Liver (tissue), 9 donors: ENCODE measurements around the gene NEK11. TPM values are rescaled to one million over a fixed set of nuclear protein-coding genes. Genes with fewer than 3 reads are reported as not detected.

ENCODE experiments used
- DNase-seq: peaks from one replicate; pipeline ENCODE4 v3.0.0-alpha.2; 2017; ENCODE audit warnings: low spot score
- H3K27ac ChIP-seq, 2 donors: one replicate each; pipeline ENCODE4 v1.7.0; 2013; ENCODE audit warnings: inconsistent platforms in 2 of 2, low read length in 2 of 2, control low read depth in 1 of 2, low read depth in 1 of 2, mild to moderate bottlenecking in 1 of 2
- H3K27me3 ChIP-seq, 4 donors: one replicate each; pipeline versions ENCODE4 v1.6.1 to v1.7.0; 2013; ENCODE audit warnings: low read length in 3 of 4, inconsistent platforms in 1 of 4, mild to moderate bottlenecking in 1 of 4, moderate library complexity in 1 of 4; ENCODE audit not compliant: control insufficient read depth in 4 of 4, insufficient read depth in 4 of 4
- H3K36me3 ChIP-seq, 4 donors: one replicate each; pipeline versions ENCODE4 v1.6.1 to v1.7.0; 2013; ENCODE audit warnings: low read length in 3 of 4, mild to moderate bottlenecking in 3 of 4, low read depth in 1 of 4, moderate library complexity in 1 of 4; ENCODE audit not compliant: control insufficient read depth in 4 of 4, insufficient read depth in 3 of 4
- H3K4me1 ChIP-seq, 4 donors: one replicate each; pipeline versions ENCODE4 v1.6.1 to v1.7.0; 2013; ENCODE audit warnings: low read length in 3 of 4, mild to moderate bottlenecking in 3 of 4, moderate library complexity in 1 of 4; ENCODE audit not compliant: control insufficient read depth in 4 of 4, insufficient read depth in 4 of 4
- H3K4me3 ChIP-seq, 3 donors: one replicate each; pipeline versions ENCODE4 v1.6.1 to v1.7.0; 2013; ENCODE audit warnings: low read length in 3 of 3, control low read depth in 1 of 3, low read depth in 1 of 3, mild to moderate bottlenecking in 1 of 3
- H3K9ac ChIP-seq, 2 donors: one replicate each; pipeline ENCODE4 v1.7.0; 2013; ENCODE audit warnings: low read length in 2 of 2, mild to moderate bottlenecking in 2 of 2, moderate library complexity in 2 of 2, control low read depth in 1 of 2, low read depth in 1 of 2
- H3K9me3 ChIP-seq, 4 donors: one replicate each; pipeline versions ENCODE4 v1.6.1 to v1.7.0; 2013; ENCODE audit warnings: low read length in 3 of 4; ENCODE audit not compliant: control insufficient read depth in 4 of 4
- ATF3 ChIP-seq: IDR thresholded peaks from 2 replicates; pipeline ENCODE4 v1.6.1; 2016; ENCODE audit warnings: antibody characterized with exemption
- CTCF ChIP-seq: fragments of 150-350 bp; IDR thresholded peaks from 2 replicates; pipeline ENCODE4 v1.5.1; 2017; ENCODE audit warnings: improper control_type of control experiment, low read depth, low read length; ENCODE audit not compliant: missing input control
- EGR1 ChIP-seq, 2 donors: IDR thresholded peaks; 2 replicates each; pipeline ENCODE4 v1.6.1; 2016 to 2018; ENCODE audit warnings: antibody characterized with exemption in 2 of 2, low read depth in 2 of 2
- FOXA1 ChIP-seq: IDR thresholded peaks from 2 replicates; pipeline ENCODE4 v1.6.1; 2016; ENCODE audit warnings: antibody characterized with exemption
- FOXA2 ChIP-seq: IDR thresholded peaks from 2 replicates; pipeline ENCODE4 v1.6.1; 2016; ENCODE audit warnings: antibody characterized with exemption
- GABPA ChIP-seq, 2 donors: IDR thresholded peaks in 1 of 2; conservative IDR thresholded peaks in 1 of 2; 2 replicates each; pipeline ENCODE4 v1.6.1; 2016; ENCODE audit warnings: antibody characterized with exemption in 2 of 2, mild to moderate bottlenecking in 1 of 2, moderate library complexity in 1 of 2
- HNF4A ChIP-seq, 2 donors: conservative IDR thresholded peaks; 2 replicates each; pipeline ENCODE4 v1.6.1; 2016; ENCODE audit warnings: antibody characterized with exemption in 2 of 2, mild to moderate bottlenecking in 2 of 2
- HNF4G ChIP-seq: IDR thresholded peaks from 2 replicates; pipeline ENCODE4 v1.6.1; 2016; ENCODE audit warnings: antibody characterized with exemption
- JUND ChIP-seq, 2 donors: IDR thresholded peaks; 2 replicates each; pipeline ENCODE4 v1.6.1; 2016; ENCODE audit warnings: antibody characterized with exemption in 2 of 2
- MAX ChIP-seq: IDR thresholded peaks from 2 replicates; pipeline ENCODE4 v1.6.1; 2016; ENCODE audit warnings: antibody characterized with exemption
- NR2F2 ChIP-seq: IDR thresholded peaks from 2 replicates; pipeline ENCODE4 v1.6.1; 2016; ENCODE audit warnings: antibody characterized with exemption
- RAD21 ChIP-seq, 2 donors: IDR thresholded peaks; 2 replicates each; pipeline ENCODE4 v1.6.1; 2016; ENCODE audit warnings: antibody characterized with exemption in 2 of 2, mild to moderate bottlenecking in 2 of 2
- REST ChIP-seq: IDR thresholded peaks from 2 replicates; pipeline ENCODE4 v1.6.1; 2016; ENCODE audit warnings: antibody characterized with exemption, mild to moderate bottlenecking
- RXRA ChIP-seq, 2 donors: IDR thresholded peaks; 2 replicates each; pipeline ENCODE4 v1.6.1; 2017 to 2018; ENCODE audit warnings: antibody characterized with exemption in 2 of 2, mild to moderate bottlenecking in 1 of 2
- SP1 ChIP-seq: IDR thresholded peaks from 2 replicates; pipeline ENCODE4 v1.6.1; 2018; ENCODE audit warnings: antibody characterized with exemption, mild to moderate bottlenecking
- TAF1 ChIP-seq: conservative IDR thresholded peaks from 2 replicates; pipeline ENCODE4 v1.6.1; 2016; ENCODE audit warnings: antibody characterized with exemption, mild to moderate bottlenecking
- YY1 ChIP-seq: IDR thresholded peaks from 2 replicates; pipeline ENCODE4 v1.6.1; 2016; ENCODE audit warnings: antibody characterized with exemption, mild to moderate bottlenecking
- ZBTB33 ChIP-seq: IDR thresholded peaks from 2 replicates; pipeline ENCODE4 v1.6.1; 2016; ENCODE audit warnings: antibody characterized with exemption
- WGBS: extraction: QIAGEN DNeasy Blood & Tissue Kit; methylation state at CpG from one replicate; pipeline ENCODE4 v1.1.7; 2013; 5-methylcytosine and 5-hydroxymethylcytosine counted together
- polyA plus RNA-seq, 2 donors: library from polyadenylated mRNA; stranded (reverse) in 1 of 2; unstranded in 1 of 2; fragments of 200-250 nt in 1 of 2; fragments of >200 nt in 1 of 2; fragmentation: Nextera tagmentation in 1 of 2; extraction: Ambion mirVana in 1 of 2; gene quantifications; one replicate each; pipeline versions ENCODE4 v1.2.1 to v1.2.3, GENCODE V29; 2013 to 2015
- total RNA-seq, 2 donors: library from RNA; depleted of rRNA; stranded (reverse); fragments of >200 nt; gene quantifications; one replicate each; pipeline ENCODE4 v1.2.3, GENCODE V29; 2014
- donor health status: healthy.
- donor health status: healthy.
- donor health status: healthy.
- donor health status: healthy.
- donor health status: healthy.

The NEK11 gene
- total and polyA plus RNA-seq, 4 donors, result 0.35 to 0.92 (median 0.69) TPM

GRCh38 chr3:131236421-131236820 is 209.7 kb downstream of the NEK11 start:
- no peaks in the 10 kb centered on the region for H3K4me1 ChIP-seq
- no peaks in the 10 kb centered on the region for H3K27me3 ChIP-seq
- TF ChIP-seq SP1 (no peak), NR2F2 (no peak), TAF1 (no peak), ZBTB33 (no peak), GABPA (IDR thresholded peaks at IDR 0.05 in 1 of 2, conservative IDR thresholded peaks at IDR 0.05 in 1 of 2) (no peak), JUND (IDR thresholded peaks at IDR 0.05) (no peak), FOXA2 (no peak), RXRA (IDR thresholded peaks at IDR 0.05) (no peak), FOXA1 (no peak), RAD21 (IDR thresholded peaks at IDR 0.05) (no peak), REST (no peak), ATF3 (no peak), CTCF (no peak), EGR1 (IDR thresholded peaks at IDR 0.05; ENCODE audit: low read depth in 2 of 2) (no peak), HNF4G (no peak), YY1 (no peak), HNF4A (conservative IDR thresholded peaks at IDR 0.05) (no peak), MAX (no peak)
- H3K27ac ChIP-seq, result no peak overlapping the region
- no peak overlapping the region for H3K9ac ChIP-seq
- H3K9me3 ChIP-seq, result no peaks in the 10 kb centered on the region
- WGBS, result 90% methylated on average over 6 of the region's 6 CpGs
- no peak overlapping the region for H3K4me3 ChIP-seq
- H3K36me3 ChIP-seq, result no peaks in the 10 kb centered on the region
- DNase-seq, result no peak
